KG1 (cell line): ENCODE data around the gene HCRTR1.
"Not testable (repeated sequence)": the region's sequence is repeated elsewhere in the genome, so short reads cannot be mapped to it uniquely, and the experiment has no call there.

ENCODE experiments used
- DNase-seq: peaks from one replicate; lab custom pipeline; 2025; lab: John Stamatoyannopoulos, UW

The HCRTR1 gene

DNA sequence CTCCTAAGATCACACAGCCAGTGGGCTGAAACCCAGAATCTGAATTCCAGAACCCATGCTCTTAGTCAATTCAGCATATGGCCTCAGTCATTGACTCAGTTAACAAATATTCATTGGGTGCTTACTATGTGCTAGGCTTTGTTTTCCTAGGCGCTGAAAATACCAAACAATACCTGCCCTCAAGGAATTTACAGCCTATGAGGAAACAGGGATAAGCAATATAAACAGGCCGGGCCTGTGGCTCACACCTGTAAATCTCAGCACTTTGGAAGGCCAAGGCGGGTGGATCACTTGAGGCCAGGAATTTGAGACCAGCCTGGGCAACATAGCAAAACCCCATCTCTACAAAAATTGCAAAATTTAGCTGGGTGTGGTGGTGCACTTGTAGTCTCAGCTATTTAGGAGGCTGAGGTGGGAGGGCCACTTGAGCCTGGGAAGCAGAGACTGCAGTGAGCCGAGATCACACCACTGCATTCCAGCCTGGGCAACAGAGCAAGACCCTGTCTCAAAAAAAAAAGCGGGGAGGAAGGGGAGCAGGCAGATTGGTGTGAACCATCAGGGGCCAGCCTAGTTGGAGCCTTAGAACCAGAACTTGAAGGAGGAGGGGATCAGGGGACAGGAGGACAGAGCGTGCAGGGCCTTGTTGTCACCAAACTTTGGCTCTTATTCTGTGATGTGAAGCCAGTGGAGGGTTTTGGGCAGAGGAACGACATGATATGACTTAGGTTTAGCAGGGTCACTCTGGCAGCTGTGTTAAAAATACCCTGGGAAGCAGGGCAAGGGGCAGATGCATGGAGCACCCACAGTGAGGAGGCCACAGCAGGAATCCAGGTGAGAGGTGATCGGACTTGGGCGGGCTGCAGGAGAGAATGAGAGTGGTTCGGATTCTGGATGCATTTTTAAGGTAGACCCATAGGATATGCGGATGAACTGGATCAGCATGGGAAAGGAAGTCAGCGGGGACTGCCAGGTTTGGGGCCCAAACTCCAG, 35.4 kb upstream of the HCRTR1 start:
- no peak for DNase-seq

GRCh38 chr1:31583082-31583994, 34.2 kb upstream of the HCRTR1 start:
- DNase-seq: no peak

DNA sequence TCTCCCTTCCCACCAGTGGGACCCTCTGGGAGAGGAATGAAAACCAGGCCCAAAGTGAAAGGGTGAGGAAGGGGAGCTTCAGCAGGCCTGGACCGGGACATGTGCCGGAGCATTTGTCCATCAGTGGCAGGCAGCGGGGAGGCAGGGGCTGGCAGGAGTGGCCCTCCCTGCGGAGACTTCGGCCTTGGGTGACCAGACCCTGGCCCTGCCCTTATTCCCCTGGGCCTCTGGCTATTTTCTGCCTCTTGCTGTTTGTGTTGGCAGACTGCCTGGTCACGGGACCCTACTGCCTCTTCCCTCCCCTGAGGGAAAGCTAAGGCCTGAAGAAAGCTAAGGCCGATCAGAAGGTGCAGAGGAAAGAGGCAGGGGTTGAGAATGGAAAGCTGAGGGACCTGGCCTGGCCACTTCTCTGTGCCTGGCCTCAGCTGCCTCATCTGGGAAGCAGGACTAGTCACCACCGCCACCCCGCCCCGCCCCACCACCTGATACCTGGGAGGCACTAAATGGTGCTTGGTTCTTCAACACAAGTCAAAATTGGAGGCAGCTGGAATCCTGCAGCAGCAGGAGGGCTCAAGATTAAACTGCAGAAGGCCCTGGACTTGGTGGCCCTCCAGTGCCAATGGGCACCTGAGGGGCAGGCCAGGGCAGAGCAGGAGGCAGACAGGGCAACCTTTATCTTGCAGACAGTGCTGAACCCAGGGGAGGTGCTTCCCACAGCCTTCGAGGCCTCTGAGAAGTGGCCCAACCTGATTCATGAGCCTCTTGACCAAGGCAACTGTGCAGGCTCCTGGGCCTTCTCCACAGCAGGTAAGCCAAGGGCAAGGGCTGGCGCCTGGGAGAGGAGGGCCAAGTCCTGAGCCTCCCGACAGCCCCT, 33.3 kb upstream of the HCRTR1 start:
- DNase-seq: no peak

DNA sequence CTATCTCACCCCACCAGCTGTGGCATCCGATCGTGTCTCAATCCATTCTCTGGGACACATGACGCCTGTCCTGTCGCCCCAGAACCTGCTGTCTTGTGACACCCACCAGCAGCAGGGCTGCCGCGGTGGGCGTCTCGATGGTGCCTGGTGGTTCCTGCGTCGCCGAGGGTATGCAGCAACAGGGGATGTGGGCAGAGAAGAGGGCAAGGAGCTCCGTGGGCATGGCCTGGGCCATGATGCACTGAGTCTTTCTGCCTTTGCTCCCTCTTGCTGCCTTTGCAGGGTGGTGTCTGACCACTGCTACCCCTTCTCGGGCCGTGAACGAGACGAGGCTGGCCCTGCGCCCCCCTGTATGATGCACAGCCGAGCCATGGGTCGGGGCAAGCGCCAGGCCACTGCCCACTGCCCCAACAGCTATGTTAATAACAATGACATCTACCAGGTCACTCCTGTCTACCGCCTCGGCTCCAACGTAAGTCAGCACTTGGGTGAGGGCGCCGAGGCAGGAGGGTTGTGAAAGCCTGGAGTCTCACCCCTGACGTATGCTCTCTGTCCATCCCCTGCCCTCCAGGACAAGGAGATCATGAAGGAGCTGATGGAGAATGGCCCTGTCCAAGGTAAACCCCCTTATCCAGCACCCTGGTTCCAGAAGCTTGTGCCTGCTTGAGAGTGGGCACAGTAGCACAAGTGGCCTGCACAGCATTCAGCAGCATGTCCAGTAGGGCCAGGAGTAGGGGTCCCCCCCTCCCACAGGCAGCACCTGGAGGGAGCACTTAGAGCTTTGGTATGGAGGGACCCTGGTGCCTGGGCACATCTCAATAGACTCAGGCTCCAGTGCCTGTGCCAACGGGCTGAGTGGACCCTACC, 32.4 kb upstream of the HCRTR1 start:
- no peak for DNase-seq

DNA sequence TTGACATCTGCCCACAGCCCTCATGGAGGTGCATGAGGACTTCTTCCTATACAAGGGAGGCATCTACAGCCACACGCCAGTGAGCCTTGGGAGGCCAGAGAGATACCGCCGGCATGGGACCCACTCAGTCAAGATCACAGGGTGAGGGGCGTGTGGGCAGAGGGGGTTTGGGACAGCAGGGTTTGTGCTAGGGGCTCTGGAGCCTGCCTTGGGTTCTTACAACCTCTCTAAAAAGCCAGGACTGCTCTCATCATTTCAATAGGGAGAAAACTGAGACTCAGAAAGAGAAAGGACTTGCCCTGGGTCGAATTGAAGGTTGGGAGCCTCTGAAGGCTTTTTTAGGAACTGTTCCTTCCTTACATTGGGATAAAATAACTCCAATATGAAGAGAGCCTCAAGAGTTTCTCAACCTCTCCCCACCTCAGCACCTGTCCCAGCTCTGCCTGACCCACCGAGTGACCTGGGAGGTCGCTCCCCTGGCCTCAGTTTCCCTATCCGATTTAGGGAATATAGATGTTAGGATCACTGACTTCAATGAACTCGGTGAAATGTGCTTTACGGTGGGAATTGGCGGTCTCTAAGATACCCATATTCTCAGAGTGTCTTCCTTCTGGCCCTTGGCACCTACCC, 31.6 kb upstream of the HCRTR1 start:
- no peak for DNase-seq

GRCh38 chr1:31586376-31587327, 30.8 kb upstream of the HCRTR1 start:
- no peak for DNase-seq

- DNase-seq: not testable (repeated sequence)
Measured at GRCh38 chr1:31587328-31587699, 30.2 kb upstream of the HCRTR1 start.

- no peak for DNase-seq
Measured at GRCh38 chr1:31587720-31588423, 29.6 kb upstream of the HCRTR1 start.

DNA sequence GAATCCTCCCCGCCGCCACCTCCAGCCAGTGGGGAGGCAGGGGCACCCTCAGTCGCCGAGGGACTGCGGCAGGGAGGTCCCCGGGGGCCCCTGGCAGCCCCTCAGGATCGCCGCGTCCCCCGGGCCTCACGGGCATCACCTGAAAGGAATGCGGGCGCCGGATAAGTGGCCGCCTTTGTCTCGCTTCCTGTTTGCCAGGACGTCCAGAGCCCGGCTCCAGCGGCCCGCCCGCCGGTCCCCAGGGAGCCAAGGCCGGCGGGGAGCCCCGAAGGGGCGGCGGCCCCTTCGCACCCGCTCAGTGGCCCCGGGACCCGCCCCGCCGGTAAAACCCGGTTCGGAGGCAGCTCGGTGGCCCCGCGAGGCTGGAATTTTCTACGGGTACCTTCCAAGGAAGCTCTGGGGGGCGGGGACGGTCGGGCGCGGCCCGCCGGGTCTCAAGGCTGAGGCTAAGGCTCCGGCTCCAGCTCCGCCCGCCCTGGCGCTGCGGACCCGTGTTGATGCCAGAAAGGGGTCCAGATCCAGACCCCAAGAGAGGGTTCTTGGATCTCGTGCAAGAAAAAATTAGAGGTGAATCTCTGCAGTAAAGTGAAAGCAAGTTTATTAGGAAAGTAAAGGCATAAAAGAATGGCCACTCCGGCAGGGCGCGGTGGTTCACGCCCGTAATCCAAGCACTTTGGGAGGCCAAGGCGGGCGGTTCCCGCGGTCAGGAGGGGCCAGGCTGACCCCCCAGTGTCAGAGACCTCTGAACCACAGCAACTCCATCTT, 28.6 kb upstream of the HCRTR1 start:
- DNase-seq: no peak

DNA sequence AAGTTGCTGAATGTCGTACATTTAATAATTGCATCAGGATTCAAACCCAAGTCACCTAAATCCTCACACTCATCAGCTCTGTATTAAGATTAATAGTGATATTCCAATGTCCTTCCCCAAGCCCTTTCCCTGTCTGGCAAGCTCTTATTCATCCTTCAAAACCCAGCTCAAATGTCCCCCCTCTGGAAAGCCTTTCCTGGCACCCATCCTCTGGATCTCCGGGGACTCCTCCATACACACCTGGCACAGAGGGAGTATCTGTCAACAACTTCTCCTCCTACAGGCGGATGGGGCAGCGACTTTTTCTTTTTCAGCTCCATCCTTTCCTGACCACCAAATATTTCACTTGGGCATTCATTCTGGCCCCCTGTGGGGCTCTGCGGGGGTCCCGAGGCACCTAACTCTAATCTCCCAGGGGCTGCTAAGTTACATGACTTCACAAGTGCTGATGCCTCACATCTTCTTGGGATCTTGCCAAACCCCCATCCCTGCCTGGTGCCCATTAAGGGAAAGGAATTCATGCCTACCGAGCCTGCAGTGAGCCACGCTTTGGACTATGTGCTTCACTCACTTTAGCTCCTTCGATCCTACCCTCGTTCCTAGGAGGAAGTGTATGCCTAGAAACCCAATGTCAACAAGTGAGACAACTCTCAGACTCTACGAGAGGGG, 25.9 kb upstream of the HCRTR1 start:
- DNase-seq: no peak

DNA sequence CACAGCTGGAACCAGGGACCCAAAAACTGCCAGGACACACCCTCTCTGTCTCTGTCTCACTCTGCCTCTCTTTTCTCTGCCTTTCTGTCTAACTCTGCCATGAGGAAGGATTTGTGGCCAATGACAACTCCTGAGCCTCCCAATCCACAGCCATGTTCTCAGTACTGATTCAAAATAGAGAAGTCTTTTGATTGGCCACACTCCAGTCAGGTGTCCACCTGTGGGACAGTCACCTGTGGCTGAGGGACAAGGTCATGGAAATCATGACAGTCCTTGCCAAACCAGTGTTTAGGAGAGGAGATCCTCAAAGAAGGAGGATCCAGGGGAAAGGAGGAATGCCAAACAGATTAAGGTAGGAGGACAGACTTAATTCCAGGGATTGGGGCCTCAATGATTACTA, 25.4 kb upstream of the HCRTR1 start:
- DNase-seq: no peak

DNA sequence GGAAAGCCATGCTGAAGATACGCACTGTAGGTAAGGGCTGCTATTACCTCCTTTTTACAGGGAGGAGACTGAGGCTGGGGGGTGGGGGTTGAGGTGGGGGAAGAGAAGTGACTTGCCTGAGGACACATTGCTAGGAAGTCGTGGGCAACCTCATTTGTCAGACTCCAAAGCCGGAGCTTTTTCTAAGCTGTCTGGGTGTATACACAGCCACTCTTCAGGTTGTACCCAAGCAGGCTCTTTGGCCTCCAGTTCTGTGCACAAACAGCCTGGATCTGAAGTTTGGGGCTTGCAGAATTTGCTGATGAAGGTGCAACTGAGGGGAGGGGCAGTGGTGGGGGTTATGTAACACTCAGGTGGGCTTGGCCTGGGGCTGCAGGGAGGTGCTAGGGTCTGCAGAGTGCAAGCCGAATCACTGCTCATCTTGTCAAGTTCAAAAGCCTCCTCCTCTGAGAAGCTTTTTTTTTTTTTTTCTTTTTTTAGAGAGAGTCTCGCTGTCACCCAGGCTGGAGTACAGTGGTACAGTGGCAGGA, 24.3 kb upstream of the HCRTR1 start:
- DNase-seq: no peak

DNA sequence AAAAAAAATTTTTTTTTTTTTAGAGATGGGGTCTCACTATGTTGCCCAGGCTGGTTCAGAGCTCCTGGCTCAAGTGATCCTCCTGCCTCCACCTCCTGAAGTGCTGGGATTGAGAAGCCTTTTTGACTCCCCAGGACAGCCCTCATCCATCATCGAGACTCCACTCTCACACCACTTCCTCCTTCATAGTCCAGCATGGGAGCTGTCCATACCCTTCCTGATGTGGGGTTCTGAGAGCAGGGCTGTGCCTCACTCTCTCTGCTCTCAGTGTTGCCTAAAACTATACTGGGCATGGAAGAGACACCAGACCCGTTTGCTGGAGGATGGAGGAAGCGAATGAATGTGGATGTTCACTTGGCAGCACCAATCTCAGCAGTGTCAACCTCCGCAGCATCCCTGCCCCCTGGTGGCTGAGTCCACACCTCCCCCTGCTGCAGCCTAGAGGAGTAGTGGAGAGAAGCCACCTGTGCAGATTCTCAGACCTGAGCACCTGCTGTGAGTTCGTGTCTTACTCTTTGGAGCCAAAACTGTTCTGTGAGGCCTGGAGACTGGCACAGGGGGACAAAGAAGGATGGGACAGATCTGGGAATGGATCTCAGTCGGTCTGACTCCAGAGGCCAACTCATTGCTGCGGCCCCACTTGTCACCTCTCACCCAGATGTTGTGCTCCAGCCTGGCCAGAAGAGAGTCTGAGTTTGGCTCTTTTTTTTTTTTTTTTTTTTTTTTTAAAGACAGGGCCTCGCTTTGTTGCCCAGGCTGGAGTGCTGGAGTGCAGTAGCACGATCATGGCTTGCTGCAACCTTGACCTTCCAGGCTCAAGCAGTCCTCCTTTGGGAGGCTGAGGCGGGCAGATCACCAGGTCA, 23.5 kb upstream of the HCRTR1 start:
- DNase-seq: peak; percentile 16

- no peak for DNase-seq
Measured at GRCh38 chr1:31595836-31596736, 21.4 kb upstream of the HCRTR1 start.

DNA sequence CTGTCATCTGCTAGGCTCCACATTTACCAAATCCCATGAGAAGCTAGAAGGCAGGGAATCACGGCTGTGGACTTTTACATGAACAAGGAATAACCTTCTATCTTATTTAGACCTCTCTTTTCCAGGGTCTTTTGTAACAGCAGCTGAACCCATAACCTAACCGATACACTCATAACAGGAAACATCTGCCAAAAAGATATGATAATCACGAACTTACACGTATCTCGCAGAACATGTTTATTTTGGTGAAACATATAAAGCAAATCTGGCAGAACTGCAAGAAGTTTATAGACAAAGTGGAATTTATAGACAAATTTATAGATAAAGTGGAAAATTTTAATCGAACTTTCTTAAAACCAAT, 20.8 kb upstream of the HCRTR1 start:
- DNase-seq: no peak
